ENCODE results near the gene P3R3URF. TPM values are rescaled to one million over a fixed set of nuclear protein-coding genes. Genes with fewer than 3 reads are reported as not detected.

The P3R3URF gene
- total RNA-seq, 1 donor from 2014 or later, result not detected

GRCh38 chr1:46132529-46133180, 43.6 kb downstream of the P3R3URF start, which contains the start of gene PIK3R3:
PIK3R3 (minus strand) TSS chr1:46132629; CDS start chr1:46131952, 677 bp downstream.
- peak; percentile 99 for DNase-seq (ENCODE audit: low spot score)

- no peak for DNase-seq (ENCODE audit: low spot score)
Observed at GRCh38 chr1:46131712-46132528, 44.4 kb downstream of the P3R3URF start.

- DNase-seq (ENCODE audit: low spot score), result no peak
Observed at GRCh38 chr1:46131093-46131492, 45.2 kb downstream of the P3R3URF start.

- no peak for DNase-seq (ENCODE audit: low spot score)
Observed at GRCh38 chr1:46130606-46131005, 45.7 kb downstream of the P3R3URF start.

- no peak for DNase-seq (ENCODE audit: low spot score)
Observed at GRCh38 chr1:46130121-46130520, 46.2 kb downstream of the P3R3URF start.

GRCh38 chr1:46128344-46128743, 47.9 kb downstream of the P3R3URF start:
- DNase-seq (ENCODE audit: low spot score), result no peak

Other genes starting within 250 kb of the P3R3URF start
- gene PIK3R3, start 43.9 kb downstream of the P3R3URF start, total RNA-seq, result 55.8 TPM
- 144 TPM for gene TSPAN1, start 1.4 kb downstream of the P3R3URF start, total RNA-seq
- gene POMGNT1, start 21.9 kb upstream of the P3R3URF start, total RNA-seq, result 99.6 TPM
- 8.5 TPM for gene LURAP1, start 26.8 kb upstream of the P3R3URF start, total RNA-seq
- 0.39 TPM for gene RAD54L, start 71.3 kb upstream of the P3R3URF start, total RNA-seq
- gene LRRC41, start 127.1 kb upstream of the P3R3URF start, total RNA-seq, result 76.6 TPM
- gene UQCRH, start 127.2 kb upstream of the P3R3URF start, total RNA-seq, result 213 TPM
- 45.0 TPM for gene NSUN4, start 164.3 kb upstream of the P3R3URF start, total RNA-seq
- gene FAAH, start 217.8 kb upstream of the P3R3URF start, total RNA-seq, result 62.9 TPM

All from ureter (tissue), 1 donor.